HG02798 (cell line): ENCODE measurements around the gene CELSR3.

Experiments used
- ATAC-seq: cut with Tn5 transposase; IDR thresholded peaks from one replicate; pipeline ENCODE4 v1.9.1; 2021; ENCODE audit warnings: mild to moderate bottlenecking; ENCODE audit not compliant: unreplicated experiment, poor library complexity

Gene CELSR3

GRCh38 chr3:48635222-48636021 is 27.3 kb downstream of the CELSR3 start, which contains the start of gene SLC26A6:
Gene SLC26A6, minus strand, starts transcription at chr3:48635461. Its CDS starts 68 bp downstream, at chr3:48635393.
- ATAC-seq: peak; percentile 94

GRCh38 chr3:48634661-48635221 is 27.9 kb downstream of the CELSR3 start:
- peak; percentile 26 for ATAC-seq

- ATAC-seq: no peak
Measured at GRCh38 chr3:48633743-48634142, 28.9 kb downstream of the CELSR3 start.

- no peak for ATAC-seq
Measured at GRCh38 chr3:48633256-48633655, 29.4 kb downstream of the CELSR3 start.

- no peak for ATAC-seq
Measured at GRCh38 chr3:48631516-48632448, 30.9 kb downstream of the CELSR3 start.

- ATAC-seq: no peak
Measured at GRCh38 chr3:48630833-48631232, 31.9 kb downstream of the CELSR3 start.

- ATAC-seq: no peak
Measured at GRCh38 chr3:48630407-48630806, 32.3 kb downstream of the CELSR3 start.

- ATAC-seq: no peak
Measured at GRCh38 chr3:48629894-48630293, 32.8 kb downstream of the CELSR3 start.

- no peak for ATAC-seq
Measured at GRCh38 chr3:48628277-48629017, 34.2 kb downstream of the CELSR3 start.

GRCh38 chr3:48625600-48625999 is 37.1 kb downstream of the CELSR3 start:
- no peak for ATAC-seq

GRCh38 chr3:48624767-48625166 is 37.9 kb downstream of the CELSR3 start:
- no peak for ATAC-seq

- no peak for ATAC-seq
Measured at GRCh38 chr3:48623851-48624547, 38.7 kb downstream of the CELSR3 start.

- no peak for ATAC-seq
Measured at GRCh38 chr3:48621461-48621869, 41.2 kb downstream of the CELSR3 start, which contains the start of gene TMEM89. Gene TMEM89, minus strand, starts transcription at chr3:48621769. Its CDS starts 13 bp downstream, at chr3:48621756.

- ATAC-seq: no peak
Measured at GRCh38 chr3:48619541-48620524, 42.9 kb downstream of the CELSR3 start.

GRCh38 chr3:48617559-48617958 is 45.1 kb downstream of the CELSR3 start:
- ATAC-seq: no peak

- no peak for ATAC-seq
Measured at GRCh38 chr3:48614044-48614443, 48.6 kb downstream of the CELSR3 start.

- ATAC-seq: no peak
Measured at GRCh38 chr3:48612309-48612708, 50.4 kb downstream of the CELSR3 start.
